HG03064 (cell line): ENCODE results near the gene PER1.

Source experiments
- ATAC-seq: cut with Tn5 transposase; IDR thresholded peaks from one replicate; pipeline ENCODE4 v1.9.1; 2021; ENCODE audit warnings: low read depth; ENCODE audit not compliant: unreplicated experiment

Gene PER1

DNA sequence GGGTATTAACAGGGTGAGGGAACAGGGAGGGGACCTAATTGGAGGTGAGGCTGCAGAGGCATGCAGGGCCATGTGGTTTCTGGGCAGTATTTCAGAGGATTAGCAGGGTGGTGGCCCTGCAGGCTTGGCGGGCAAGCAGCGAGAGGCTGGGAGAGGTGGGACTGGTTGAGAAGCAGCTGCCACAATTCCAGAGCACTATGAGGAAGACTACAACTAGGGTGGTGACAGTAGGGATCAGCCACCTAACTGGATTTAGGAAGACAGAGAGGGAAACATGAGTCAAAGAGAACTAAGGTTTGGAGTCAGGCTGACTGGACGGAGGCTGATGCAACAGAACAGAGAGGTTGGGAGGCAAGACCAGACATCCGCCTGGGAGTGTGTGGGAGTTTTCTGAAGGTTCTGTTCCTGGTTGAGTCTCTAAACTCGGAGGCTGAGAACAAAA is 46.2 kb downstream of the PER1 start:
- ATAC-seq, result no peak

DNA sequence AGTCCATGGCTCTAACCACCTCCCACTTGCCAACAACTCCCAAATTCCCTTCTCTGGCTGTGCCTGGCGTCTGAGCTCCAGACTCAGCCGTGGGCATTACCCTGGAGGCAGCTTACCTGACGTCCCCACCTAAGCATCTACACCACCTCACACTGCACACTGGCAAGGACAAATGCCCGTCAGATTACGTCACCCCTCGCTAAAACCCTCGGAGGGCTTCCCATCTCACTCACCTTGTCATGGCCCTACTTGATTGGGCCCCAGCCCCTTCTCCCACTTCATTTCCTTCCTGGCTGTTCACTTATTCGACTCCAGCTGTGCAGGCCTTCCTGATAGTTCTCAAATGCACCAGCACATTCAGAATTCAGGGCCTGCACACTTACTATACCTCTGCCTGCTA is 47.3 kb downstream of the PER1 start:
- no peak for ATAC-seq

DNA sequence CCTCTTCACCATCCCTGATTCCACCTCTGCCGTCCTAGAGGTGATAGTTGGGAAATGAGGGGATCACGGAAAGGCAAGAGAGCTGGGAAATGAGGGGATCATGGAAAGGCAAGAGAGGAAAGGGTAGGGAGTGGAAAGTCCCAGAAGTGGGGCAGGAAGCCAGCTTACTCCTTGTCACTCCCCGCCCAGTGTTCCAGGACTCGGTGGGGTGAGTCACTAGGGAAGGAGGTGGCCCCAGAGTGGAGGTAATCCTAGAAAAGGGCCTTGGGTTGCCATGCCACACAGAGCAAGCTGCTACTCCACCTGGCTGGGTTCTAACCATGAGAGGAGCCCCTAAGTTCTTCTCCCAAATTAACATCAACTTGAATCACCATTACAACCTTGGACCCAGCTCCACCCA is 48.7 kb downstream of the PER1 start:
- ATAC-seq, result no peak

DNA sequence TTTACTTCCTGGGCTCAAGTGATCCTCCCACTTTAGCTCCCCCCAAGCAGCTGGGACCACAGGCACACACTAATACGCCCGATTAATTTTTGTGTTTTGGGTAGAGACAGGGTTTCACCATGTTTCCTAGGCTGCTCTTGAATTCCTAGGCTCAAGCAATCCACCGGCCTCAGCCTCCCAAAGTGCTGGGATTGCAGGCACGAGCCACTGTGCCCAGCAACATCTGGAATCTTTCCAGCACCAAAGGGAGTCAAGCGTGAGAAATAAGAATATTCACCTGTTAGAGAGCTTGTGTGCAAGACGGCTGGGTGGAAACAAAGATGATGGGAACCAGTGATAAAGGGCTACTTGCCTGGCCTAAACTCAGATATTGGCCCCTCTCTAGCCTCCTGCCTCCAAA is 50.5 kb downstream of the PER1 start:
- ATAC-seq, result no peak

DNA sequence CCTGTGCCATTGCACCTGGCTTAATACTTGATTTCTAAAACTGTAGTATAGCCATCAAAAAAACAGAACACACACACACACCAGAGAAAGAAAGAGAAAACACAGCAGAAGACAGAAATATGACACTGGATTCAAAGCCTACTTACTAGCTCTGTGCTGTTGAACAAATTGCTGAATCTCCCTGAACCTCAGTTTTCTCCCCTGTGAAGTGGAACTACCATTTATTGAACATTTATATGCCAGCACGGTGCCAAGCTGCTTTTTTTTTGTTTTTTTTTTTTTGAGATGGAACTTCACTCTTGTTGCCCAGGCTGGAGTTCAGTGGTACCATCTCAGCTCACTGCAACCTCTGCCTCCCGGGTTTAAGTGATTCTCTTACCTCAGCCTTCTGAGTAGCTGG is 51.4 kb downstream of the PER1 start:
- no peak for ATAC-seq

DNA sequence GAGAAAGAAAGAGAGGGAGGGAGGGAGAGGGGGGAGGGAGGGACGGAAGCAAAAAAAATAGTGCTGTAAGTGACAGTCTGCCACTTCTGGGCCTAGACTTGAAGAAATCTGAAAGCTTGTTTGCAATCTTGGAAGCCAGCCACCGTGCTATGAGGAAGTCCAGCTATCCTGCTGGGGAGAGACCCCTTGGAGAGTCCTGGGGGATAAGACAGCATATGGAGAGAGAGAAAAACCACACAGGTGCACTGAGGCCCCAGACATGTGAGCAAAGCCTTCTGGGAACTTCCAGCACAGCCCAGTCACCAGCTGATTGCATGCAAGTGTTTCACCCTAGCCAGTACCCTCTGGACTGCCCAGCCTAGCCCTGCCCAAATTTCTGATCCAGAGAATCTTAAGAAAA is 52.1 kb downstream of the PER1 start:
- no peak for ATAC-seq

- ATAC-seq, result no peak
Measured at GRCh38 chr17:8096541-8096940, 55.7 kb downstream of the PER1 start.

DNA sequence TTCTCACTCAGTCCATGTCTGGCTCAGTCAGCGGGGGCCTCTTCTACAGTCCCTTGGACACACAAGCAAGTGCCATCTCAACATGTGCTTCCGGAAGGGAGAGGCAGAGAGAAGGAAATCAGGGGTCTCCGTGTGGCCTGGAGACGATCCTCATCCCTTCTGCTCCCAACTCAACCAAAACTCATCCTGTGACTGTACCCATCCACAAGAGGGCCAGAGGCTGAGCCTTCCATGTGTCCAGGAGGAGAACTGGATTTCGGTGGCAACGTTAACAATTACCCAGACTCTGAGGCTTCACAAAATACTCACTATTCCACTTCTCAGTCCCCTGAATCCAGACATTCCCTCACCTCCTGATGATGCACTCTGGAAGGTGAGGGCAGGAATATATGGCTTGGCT is 56.8 kb downstream of the PER1 start:
- ATAC-seq, result no peak

DNA sequence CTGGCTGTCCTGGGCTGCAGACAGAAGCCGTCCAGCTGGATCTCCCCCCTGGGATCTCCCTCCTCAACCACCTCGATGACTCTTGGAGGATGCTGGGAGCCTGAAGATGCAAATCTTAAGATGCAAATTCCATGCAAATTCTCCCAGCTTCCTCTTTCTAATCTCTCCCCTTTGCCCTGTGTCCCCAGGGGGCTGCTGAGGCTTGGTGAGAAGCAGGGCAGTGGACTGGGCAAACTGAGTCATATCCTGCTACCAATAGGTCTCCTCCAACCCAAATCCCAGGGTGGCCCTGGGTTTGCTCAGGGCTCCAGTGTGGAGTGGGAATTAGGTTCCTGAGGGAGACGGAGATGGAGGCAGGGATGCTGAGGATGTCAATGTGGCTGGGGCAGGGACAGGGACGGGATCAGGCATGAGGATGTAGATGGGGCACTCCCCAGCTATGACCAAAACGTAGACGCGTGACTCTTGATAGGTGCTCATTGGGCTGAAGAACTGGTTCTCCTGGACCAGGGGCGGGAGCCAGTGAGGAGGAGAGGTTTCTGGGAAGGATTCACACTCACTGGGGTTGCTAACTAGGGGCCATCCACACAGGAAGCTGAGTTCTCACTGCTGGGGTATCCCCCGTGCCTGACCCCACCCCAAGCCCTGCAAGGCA is 61.0 kb downstream of the PER1 start:
- ATAC-seq, result no peak
